Prostate gland (tissue), 2 donors: ENCODE data around the gene NR0B2.

Experiments
- POLR2A ChIP-seq: fragments of 450-650 bp; IDR thresholded peaks from one replicate; pipeline ENCODE4 v1.6.1; 2016; ENCODE audit warnings: antibody characterized with exemption, mild to moderate bottlenecking
- TF ChIP-seq, protein P1 (sequence below), 4 experiments: fragments of 200-600 bp in 2 of 4; fragments of 450-650 bp in 2 of 4; sonication (generic) in 2 of 4; IDR thresholded peaks; 1 replicate in 3 of 4; 2 replicates in 1 of 4; pipeline ENCODE4 v1.5.1; 2016 to 2019; ENCODE audit warnings: antibody characterized with exemption in 4 of 4, mild to moderate bottlenecking in 2 of 4, moderate library complexity in 2 of 4

DNA sequence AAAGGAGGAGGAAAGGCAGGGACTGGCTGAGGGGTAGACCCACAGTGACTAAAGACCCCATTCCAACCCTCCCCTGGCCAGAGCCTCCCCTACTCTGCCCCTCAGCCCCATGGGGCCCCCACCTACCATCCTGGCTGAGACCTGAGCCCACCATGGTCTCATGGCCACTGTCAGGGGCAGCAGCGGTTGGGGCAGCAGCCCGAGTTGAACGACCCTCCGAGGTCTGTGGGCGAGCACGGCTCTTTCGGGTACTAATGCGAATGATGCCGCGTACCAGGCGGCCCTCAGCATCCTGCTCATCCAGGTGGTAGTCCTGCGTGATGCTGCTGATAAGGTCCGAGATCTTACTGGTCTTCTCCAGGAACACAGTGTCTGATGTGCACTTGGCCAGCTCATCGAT is 37.4 kb upstream of the NR0B2 start:
- TF ChIP-seq, protein P1, sequence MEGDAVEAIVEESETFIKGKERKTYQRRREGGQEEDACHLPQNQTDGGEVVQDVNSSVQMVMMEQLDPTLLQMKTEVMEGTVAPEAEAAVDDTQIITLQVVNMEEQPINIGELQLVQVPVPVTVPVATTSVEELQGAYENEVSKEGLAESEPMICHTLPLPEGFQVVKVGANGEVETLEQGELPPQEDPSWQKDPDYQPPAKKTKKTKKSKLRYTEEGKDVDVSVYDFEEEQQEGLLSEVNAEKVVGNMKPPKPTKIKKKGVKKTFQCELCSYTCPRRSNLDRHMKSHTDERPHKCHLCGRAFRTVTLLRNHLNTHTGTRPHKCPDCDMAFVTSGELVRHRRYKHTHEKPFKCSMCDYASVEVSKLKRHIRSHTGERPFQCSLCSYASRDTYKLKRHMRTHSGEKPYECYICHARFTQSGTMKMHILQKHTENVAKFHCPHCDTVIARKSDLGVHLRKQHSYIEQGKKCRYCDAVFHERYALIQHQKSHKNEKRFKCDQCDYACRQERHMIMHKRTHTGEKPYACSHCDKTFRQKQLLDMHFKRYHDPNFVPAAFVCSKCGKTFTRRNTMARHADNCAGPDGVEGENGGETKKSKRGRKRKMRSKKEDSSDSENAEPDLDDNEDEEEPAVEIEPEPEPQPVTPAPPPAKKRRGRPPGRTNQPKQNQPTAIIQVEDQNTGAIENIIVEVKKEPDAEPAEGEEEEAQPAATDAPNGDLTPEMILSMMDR (IDR thresholded peaks at IDR 0.05) = no peak
- TF ChIP-seq POLR2A = no peak
